ENCODE measurements around the gene CEND1. TPM values are rescaled to one million over a fixed set of nuclear protein-coding genes. Genes with fewer than 3 reads are reported as not detected.

The CEND1 gene
- total and polyA plus RNA-seq, 2 of the 13 experiments (the other 11 are each of a cell fraction or from before 2014, with no cell fraction given): not detected

GRCh38 chr11:838441-839279 lies 48.8 kb upstream of the CEND1 start (continued):
- TF ChIP-seq ZNF800 (CRISPR knock-in tag; IDR thresholded peaks at IDR 0.05): no peak
- no peak for TF ChIP-seq SETDB1 (CRISPR knock-in tag; IDR thresholded peaks at IDR 0.05; ENCODE audit: borderline replicate concordance)
- no peak for TF ChIP-seq ZNF598 (CRISPR knock-in tag; IDR thresholded peaks at IDR 0.05; ENCODE audit: borderline replicate concordance)
- TF ChIP-seq ZNF766 (CRISPR knock-in tag; IDR thresholded peaks at IDR 0.05; ENCODE audit: borderline replicate concordance): no peak
- TF ChIP-seq ZNF136 (CRISPR knock-in tag; IDR thresholded peaks at IDR 0.05; ENCODE audit: low read depth): no peak
- peak; percentile 82 for TF ChIP-seq RXRA (CRISPR knock-in tag; IDR thresholded peaks at IDR 0.05)
- TF ChIP-seq, protein P1, sequence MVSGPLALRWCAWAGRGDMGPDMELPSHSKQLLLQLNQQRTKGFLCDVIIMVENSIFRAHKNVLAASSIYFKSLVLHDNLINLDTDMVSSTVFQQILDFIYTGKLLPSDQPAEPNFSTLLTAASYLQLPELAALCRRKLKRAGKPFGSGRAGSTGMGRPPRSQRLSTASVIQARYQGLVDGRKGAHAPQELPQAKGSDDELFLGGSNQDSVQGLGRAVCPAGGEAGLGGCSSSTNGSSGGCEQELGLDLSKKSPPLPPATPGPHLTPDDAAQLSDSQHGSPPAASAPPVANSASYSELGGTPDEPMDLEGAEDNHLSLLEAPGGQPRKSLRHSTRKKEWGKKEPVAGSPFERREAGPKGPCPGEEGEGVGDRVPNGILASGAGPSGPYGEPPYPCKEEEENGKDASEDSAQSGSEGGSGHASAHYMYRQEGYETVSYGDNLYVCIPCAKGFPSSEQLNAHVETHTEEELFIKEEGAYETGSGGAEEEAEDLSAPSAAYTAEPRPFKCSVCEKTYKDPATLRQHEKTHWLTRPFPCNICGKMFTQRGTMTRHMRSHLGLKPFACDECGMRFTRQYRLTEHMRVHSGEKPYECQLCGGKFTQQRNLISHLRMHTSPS (CRISPR knock-in tag; IDR thresholded peaks at IDR 0.05; ENCODE audit: low read depth): peak; percentile 67
- TF ChIP-seq SCMH1 (CRISPR knock-in tag; IDR thresholded peaks at IDR 0.05; ENCODE audit: borderline replicate concordance): no peak
- TF ChIP-seq MBNL3 (CRISPR knock-in tag; conservative IDR thresholded peaks at IDR 0.05): no peak
- TF ChIP-seq ARNT2 (CRISPR knock-in tag; IDR thresholded peaks at IDR 0.05; ENCODE audit: low read depth): no peak
- no peak for TF ChIP-seq GMEB1 (CRISPR knock-in tag; IDR thresholded peaks at IDR 0.05; ENCODE audit: borderline replicate concordance)
- TF ChIP-seq JUND (CRISPR knock-in tag; IDR thresholded peaks at IDR 0.05): no peak
- TF ChIP-seq NFYC (CRISPR knock-in tag; IDR thresholded peaks at IDR 0.05): peak; percentile 32; the same call in 1 of the 2 replicates
- TF ChIP-seq MATR3 (CRISPR knock-in tag; IDR thresholded peaks at IDR 0.05): no peak

Data from HepG2 (cell line).